Astrocyte of the cerebellum (primary cell): Measurements from ENCODE around the gene RRP8.
A peak's percentile ranks its signal among the peaks of the same experiment; 100 is the strongest.

Experiments
- DNase-seq: peaks from one replicate; pipeline ENCODE4 v3.0.0-alpha.2; 2011; ENCODE audit warnings: low read depth
- H3K4me3 ChIP-seq: 2 replicates; pipeline ENCODE4 v1.5.1; 2011; ENCODE audit warnings: mild to moderate bottlenecking, low read depth, low read length, moderate library complexity
- CTCF ChIP-seq: IDR thresholded peaks from 2 replicates; pipeline ENCODE4 v1.5.1; 2012; ENCODE audit warnings: low read length, low read depth, moderate library complexity, mild to moderate bottlenecking; ENCODE audit errors: missing control alignments
- in situ Hi-C: cut with HindIII; loops from 2 replicates; pipeline ENCODE4 v1.10.0; 2017; ENCODE audit warnings: low sequenced_read_pairs

Gene RRP8

GRCh38 chr11:6613496-6613895 lies 10.1 kb upstream of the RRP8 start:
- no peak overlapping the region for H3K4me3 ChIP-seq
- in situ Hi-C loops, result no loop called here
- no peak for TF ChIP-seq CTCF
- no peak for DNase-seq

GRCh38 chr11:6612213-6613041 lies 9.0 kb upstream of the RRP8 start, which contains the start of gene TAF10:
Gene TAF10 (minus strand): TSS chr11:6612216. CDS start chr11:6612189, 27 bp downstream.
- in situ Hi-C loops, result no loop called here
- H3K4me3 ChIP-seq, result peak within 1 kb of the TSS; percentile 77
- peak; percentile 89 for DNase-seq
- TF ChIP-seq CTCF, result peak; percentile 56

GRCh38 chr11:6611963-6612212 lies 8.5 kb upstream of the RRP8 start:
- in situ Hi-C loops, result no loop called here
- peak overlapping the region; percentile 77 for H3K4me3 ChIP-seq
- no peak for TF ChIP-seq CTCF
- no peak for DNase-seq

GRCh38 chr11:6611092-6611962 lies 7.9 kb upstream of the RRP8 start:
- H3K4me3 ChIP-seq, result peak overlapping the region; percentile 77
- no peak for DNase-seq
- in situ Hi-C loops, result no loop called here
- TF ChIP-seq CTCF, result no peak

GRCh38 chr11:6610591-6610990 lies 7.2 kb upstream of the RRP8 start:
- in situ Hi-C loops, result no loop called here
- peak overlapping the region; percentile 77 for H3K4me3 ChIP-seq
- TF ChIP-seq CTCF, result no peak
- no peak for DNase-seq

GRCh38 chr11:6609502-6610015 lies 6.1 kb upstream of the RRP8 start:
- in situ Hi-C loops, result no loop called here
- TF ChIP-seq CTCF, result no peak
- no peak for DNase-seq
- H3K4me3 ChIP-seq, result no peak overlapping the region
